GM11168 (cell line): ENCODE results near the gene TDO2.

Source experiments
- in situ Hi-C: fragments of 300-500 bp; cut with MboI; formaldehyde crosslinking; loops from one replicate; pipeline ENCODE4 v1.12.0; 2022; ENCODE audit warnings: low sequenced_read_pairs; ENCODE audit not compliant: unreplicated experiment

The TDO2 gene

DNA sequence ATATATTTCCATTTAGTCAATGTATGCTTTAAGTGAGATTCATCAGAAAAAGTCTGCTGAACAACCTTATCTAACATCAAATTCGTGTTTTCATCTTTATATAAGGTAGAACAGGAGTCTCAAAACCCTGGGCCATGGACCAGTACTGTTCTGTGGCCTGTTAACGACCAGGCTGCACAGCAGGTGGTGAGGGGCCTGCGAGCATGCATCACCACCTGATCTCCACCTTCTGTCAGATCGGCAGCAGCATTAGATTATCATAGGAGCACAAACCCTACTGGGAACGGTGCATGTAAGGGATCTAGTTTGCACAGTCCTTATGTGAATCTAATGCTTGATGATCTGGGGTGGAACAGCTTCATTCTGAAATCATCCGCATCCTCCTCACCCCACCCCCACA lies 47.0 kb downstream of the TDO2 start:
- in situ Hi-C loops, result loop anchor here (5.0 kb wide), 1 partner anchor 133 kb away; no protein-coding TSS in a partner anchor

- in situ Hi-C loops, result loop anchor here (5.0 kb wide), 1 partner anchor 135 kb away; no protein-coding TSS in a partner anchor
Observed at GRCh38 chr4:155952501-155952901, 49.0 kb downstream of the TDO2 start.

- in situ Hi-C loops, result loop anchor here (5.0 kb wide), 1 partner anchor 136 kb away; no protein-coding TSS in a partner anchor
Observed at GRCh38 chr4:155953151-155954117, 49.9 kb downstream of the TDO2 start, which contains the start of gene CTSO. CTSO (minus strand) TSS chr4:155953866; CDS start chr4:155953847, 19 bp downstream.

DNA sequence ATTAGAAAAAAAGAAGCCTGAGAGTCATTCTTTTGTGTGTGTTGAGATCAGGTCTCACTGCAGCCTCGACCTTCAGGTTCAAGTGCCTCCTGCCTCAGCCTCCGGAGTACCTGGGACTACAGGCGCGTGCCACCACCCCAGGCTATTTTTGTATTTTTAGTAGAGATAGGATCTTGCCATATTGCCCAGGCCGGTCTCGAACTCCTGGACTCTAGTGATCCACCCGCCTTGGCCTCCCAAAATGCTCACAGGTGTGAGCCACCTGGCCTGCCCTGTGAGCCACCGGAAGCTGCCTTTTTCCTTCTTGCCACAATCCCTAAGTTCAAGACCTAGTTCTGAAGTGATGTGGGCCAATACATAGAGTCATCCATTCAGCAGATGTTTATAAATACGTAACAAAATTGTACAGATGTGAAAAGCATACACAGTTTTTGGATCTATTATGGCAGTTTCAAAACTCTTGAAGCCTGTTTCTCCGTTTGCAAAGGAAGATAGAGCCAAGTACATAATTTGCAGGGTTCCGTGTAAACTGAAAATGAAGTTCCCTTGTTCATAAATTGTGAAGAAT lies 50.7 kb downstream of the TDO2 start:
- in situ Hi-C loops, result loop anchor here (5.0 kb wide), 1 partner anchor 137 kb away; no protein-coding TSS in a partner anchor

DNA sequence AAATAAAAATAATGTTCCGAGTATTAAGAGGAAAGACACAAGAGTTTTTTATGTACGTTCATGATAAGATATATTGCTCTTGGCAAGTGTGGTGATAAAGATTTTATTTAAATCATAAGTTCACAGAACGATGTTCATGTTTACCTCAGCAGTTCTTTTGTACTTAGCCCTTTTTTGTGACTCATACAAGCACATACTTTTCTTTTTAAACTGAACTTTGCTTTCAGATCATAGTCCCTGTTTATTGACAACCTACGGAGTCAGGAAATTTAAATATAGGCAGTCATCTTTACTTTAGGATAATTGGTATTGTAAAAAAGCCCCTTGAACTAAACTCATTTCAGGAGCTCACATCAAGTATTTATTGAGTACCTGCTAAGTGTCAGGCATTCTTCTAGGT lies 51.4 kb downstream of the TDO2 start:
- in situ Hi-C loops, result loop anchor here (5.0 kb wide), 1 partner anchor 138 kb away; no protein-coding TSS in a partner anchor

- in situ Hi-C loops, result no loop called here
Observed at GRCh38 chr4:155956461-155956860, 53.0 kb downstream of the TDO2 start.

DNA sequence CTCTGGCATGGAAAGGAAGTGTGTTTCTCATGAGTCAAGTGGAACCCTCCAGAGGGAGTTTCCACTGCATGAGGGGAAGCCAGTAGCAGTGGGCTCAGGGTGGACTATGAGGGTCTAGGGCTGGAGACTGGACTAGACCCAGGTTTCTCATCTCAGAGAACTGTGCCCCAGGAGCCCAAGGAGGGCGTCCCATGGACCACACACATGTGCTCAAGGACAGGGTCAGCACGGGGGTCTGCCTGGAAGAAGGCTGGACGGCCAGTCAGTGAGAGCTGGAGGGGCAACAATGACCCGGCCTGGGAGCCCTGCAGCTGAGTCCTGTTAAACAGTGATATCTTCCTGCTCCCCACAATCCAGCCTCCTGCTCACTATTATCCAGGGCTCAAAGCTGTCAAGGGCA lies 55.9 kb downstream of the TDO2 start:
- in situ Hi-C loops, result no loop called here

DNA sequence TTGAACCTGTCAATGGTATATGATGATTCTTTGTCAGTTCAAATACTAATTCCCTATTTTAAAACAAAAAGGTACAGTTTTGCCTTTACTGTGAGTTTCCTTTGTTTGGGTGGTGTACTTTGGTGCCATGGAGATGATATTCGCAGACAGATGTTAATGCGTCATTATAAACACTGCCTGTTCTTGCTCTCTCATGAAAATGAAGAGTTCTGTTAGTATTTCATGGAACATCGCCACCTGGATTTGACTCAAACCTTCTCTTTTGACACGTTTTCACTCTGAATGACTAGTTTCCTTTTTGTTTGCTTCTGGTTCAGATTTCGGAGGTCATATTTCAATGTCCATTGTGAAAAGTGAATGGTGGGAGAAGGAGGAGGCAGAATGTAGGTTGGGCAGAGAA lies 57.0 kb downstream of the TDO2 start:
- in situ Hi-C loops, result no loop called here

- in situ Hi-C loops, result no loop called here
Observed at GRCh38 chr4:155961575-155961974, 58.1 kb downstream of the TDO2 start.

DNA sequence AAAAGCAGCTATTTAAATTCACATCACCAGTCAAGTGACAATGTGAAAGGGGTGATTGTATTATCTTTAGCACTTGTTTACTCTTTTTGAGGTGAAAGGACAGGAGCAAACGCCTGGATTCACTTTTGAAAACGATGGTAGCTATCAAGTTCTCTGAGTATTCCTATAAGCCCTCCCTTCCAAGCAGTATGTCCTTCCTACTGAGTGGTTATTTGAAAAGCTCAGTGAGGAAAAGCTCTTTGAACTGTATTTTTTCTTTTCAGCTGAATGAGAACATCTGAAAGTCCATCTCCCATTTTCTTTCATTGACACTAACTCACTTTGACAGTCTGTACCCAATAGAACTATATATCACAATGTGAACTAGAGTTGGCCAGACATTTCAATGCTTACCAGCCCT lies 59.3 kb downstream of the TDO2 start:
- in situ Hi-C loops, result no loop called here

- in situ Hi-C loops, result no loop called here
Observed at GRCh38 chr4:155964016-155964891, 60.8 kb downstream of the TDO2 start.

DNA sequence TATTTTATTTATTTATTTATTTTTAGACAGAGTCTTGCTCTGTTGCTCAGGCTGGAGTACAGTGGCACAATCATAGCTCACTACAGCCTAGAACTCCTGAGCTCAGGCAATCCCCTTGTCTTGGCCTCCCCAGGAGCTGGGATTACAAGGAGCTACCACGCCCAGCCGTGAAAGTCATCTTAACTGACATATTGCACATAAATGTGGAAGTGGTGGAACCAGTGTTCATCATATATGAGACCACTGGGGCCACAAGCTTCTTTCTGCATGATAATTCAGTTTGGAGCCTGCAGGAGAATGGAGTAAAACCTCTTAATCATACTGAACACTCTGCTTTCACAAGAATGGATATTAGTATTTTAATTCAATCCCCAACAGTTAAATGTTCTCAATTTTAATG lies 62.7 kb downstream of the TDO2 start:
- in situ Hi-C loops, result no loop called here

DNA sequence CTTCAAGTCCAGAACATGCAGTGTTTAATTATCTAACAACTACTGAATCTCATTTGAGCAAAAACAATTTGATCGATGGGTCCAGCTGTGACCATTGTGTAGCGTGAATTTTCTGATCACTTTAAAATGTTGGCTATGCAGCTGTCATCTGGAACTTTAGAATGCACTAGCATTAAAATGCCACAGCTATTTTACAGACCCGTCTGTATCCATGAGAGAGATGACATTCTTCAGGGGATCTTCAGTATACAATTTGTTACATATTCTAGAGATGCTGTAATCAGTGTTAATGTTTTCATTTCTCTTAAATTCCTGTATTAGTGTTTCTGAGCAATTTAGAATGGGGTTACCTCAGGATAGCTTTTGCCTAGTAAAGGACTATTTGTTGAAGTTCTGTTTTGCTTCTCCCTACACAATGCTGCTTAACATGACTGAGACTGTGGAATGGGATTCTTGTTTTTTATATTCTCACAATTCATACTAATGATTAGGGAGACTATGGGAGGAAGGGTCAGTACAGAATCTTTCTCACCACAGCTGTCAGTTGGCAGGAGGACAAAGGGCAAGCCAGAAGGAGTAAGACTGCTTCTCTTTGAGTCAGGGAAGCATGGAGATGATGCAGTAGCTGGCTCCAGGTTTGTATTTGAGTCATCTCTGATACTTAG lies 63.4 kb downstream of the TDO2 start:
- in situ Hi-C loops, result no loop called here
